Measurements from ENCODE around the gene SMARCAL1. TPM values are rescaled to one million over a fixed set of nuclear protein-coding genes. Genes with fewer than 3 reads are reported as not detected.

Gene SMARCAL1
- total and polyA plus RNA-seq, 2 of the 4 experiments (the other 2 are of a cell fraction), result 13.6 to 21.0 TPM

DNA sequence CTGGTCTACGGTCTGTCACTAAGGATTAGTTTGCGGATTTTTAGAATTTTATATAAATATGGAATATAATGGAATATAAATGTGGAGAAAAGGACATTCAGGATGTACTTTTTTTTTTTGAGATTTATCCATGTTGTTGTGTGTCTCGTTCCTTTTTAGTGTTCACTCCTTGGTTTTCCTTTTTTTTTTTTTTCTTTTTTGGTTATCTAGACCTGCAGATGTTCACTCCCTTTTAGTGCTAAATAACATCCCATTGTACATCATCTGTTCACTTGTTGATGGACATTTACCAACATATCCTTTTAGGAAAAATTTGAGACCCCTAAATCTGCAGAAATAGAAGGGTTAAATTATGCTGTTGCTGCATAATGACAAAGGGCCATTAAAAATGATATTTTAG, 60.9 kb downstream of the SMARCAL1 start:
- in situ Hi-C loops (cut with MboI; ENCODE audit: low sequenced_read_pairs) (no loop called here), intact Hi-C loops (cut with micrococcal nuclease) (no loop called here), dilution Hi-C loops (cut with HindIII; ENCODE audit: low sequenced_read_pairs, unreplicated experiment) (no loop called here)
- ATAC-seq (ENCODE audit: low read depth) (no peak), DNase-seq (no peak)
- no TSS peak for BruUV-seq (replicated peaks)
- Histone ChIP-seq H2AK9ac (replicated peaks; ENCODE audit: low read depth, low read length, poor library complexity) (no peak overlapping the region), H2AK5ac (ENCODE audit: low read depth, low read length) (no peak overlapping the region), H3K27ac (ENCODE audit: insufficient read depth, low read length) (no peak overlapping the region), H3K27me3 (ENCODE audit: control insufficient read depth, insufficient read depth, low read length) (no peaks in the 10 kb centered on the region), H3K18ac (ENCODE audit: low read depth, low read length) (no peak overlapping the region), H2BK5ac (ENCODE audit: low read depth, low read length, poor library complexity, severe bottlenecking) (no peak overlapping the region), H4K5ac (ENCODE audit: low read depth, low read length) (no peak overlapping the region), H3K4me1 (ENCODE audit: control insufficient read depth, insufficient read depth, low read length) (no peaks in the 10 kb centered on the region; the same call in 1 of the 2 replicates), H3K9me3 (ENCODE audit: control insufficient read depth, insufficient read depth, low read length) (no peaks in the 10 kb centered on the region), H3K23ac (ENCODE audit: low read depth, low read length) (no peak overlapping the region), H2BK20ac (ENCODE audit: low read depth, low read length) (no peak overlapping the region), H4K91ac (ENCODE audit: insufficient read depth, low read depth, low read length) (no peak overlapping the region), H2BK120ac (ENCODE audit: low read depth, low read length) (no peak overlapping the region), H3K56ac (ENCODE audit: extremely low read depth, insufficient read depth, low read length) (no peak overlapping the region), H2AFZ (replicated peaks; ENCODE audit: low read length, poor library complexity) (no peak overlapping the region), H3K4ac (ENCODE audit: low read depth, low read length) (no peak overlapping the region), H4K8ac (ENCODE audit: low read depth in 2 of 2, low read length in 2 of 2) (no peak overlapping the region), H3K9me1 (ENCODE audit: insufficient read depth, low read length) (peaks cover 8% of the 10 kb centered on the region), H3K14ac (replicated peaks; ENCODE audit: low read depth, low read length) (no peak overlapping the region), H3K4me2 (ENCODE audit: low read depth, low read length) (no peak overlapping the region), H3K4me3 (ENCODE audit: insufficient read depth, low read depth, low read length) (no peak overlapping the region), H2BK15ac (ENCODE audit: low read depth, low read length) (no peak overlapping the region), H4K20me1 (ENCODE audit: insufficient read depth, low read length) (no peaks in the 10 kb centered on the region), H3K9ac (ENCODE audit: low read depth, low read length) (no peak overlapping the region), H3K79me1 (ENCODE audit: low read depth in 1 of 2, low read length in 2 of 2) (no peaks in the 10 kb centered on the region; a peak in 1 of 4 replicates), H3K36me3 (ENCODE audit: control insufficient read depth, insufficient read depth, low read length) (peaks cover 16% of the 10 kb centered on the region)
- ChIA-PET POLR2A (ENCODE audit: unreplicated experiment) (no interaction called here), CTCF (no interaction called here)
- TF ChIP-seq MAZ (IDR thresholded peaks at IDR 0.05; ENCODE audit: borderline replicate concordance, low read depth, low read length) (no peak), FOS (IDR thresholded peaks at IDR 0.05; ENCODE audit: low read depth, low read length) (no peak), RAD21 (IDR thresholded peaks at IDR 0.05; ENCODE audit: low read length) (no peak), RFX5 (IDR thresholded peaks at IDR 0.05; ENCODE audit: low read depth, low read length) (no peak)
- 100% methylated on average over 1 of the region's 3 CpGs; no CpG with 5 or more reads in 1 of the 2 experiments for WGBS, 2 experiments (ENCODE audit: extremely low coverage in 2 of 2, insufficient read length in 1 of 2)

Measured in IMR-90 (cell line).